Kidney glomerular epithelial cell (primary cell): ENCODE data around the gene CXCL3.

Source experiments
- DNase-seq: peaks from one replicate; lab custom pipeline; 2025; lab: John Stamatoyannopoulos, UW

The CXCL3 gene

DNA sequence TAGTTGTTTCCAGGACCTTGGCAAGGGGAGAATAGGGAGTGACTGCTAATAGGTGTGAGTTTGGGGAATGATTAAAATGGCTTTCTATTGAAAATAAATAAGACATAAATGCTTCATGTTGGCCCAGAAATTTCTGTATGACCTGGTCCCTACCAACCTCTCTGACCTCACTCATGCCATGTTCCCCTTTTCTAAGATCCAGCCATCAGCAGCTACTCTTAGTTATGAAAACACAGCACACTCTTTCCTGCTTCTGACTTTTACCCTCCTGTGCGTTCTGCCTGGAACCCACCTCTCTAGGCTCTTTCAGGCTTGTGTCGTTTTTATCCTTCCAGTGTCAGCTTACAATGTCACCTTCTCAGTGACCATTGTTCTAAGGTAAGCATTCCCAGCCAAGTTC lies 25.2 kb downstream of the CXCL3 start:
- no peak for DNase-seq

GRCh38 chr4:74012130-74012529 lies 26.4 kb downstream of the CXCL3 start:
- no peak for DNase-seq

GRCh38 chr4:74009307-74009706 lies 29.2 kb downstream of the CXCL3 start:
- DNase-seq: no peak

DNA sequence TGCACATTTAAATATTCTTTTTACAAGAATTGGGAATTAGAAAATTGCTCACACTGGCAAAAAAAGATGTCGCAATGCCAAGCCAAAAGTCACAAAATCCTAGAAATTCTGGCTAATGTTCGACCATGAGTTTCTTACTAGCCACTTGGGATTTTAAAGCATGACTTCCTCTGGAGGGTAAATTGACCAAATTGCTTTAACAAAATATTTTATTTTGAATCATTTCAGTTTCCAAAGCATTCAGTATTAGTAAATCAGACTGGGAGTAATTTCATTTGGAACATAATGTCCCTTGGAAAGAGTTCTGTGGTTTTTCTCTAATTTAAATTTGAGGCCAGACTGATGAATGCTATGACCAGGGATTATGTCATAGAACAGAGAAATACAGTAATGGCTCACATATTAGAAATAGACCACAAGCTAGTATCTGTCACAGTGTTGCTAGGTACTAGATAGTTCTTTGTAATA lies 32.4 kb downstream of the CXCL3 start:
- DNase-seq: peak; percentile 31

- DNase-seq: no peak
These were observed 33.0 kb downstream of the CXCL3 start for GRCh38 chr4:74005528-74005927.

GRCh38 chr4:74004668-74005067 lies 33.8 kb downstream of the CXCL3 start:
- DNase-seq: no peak

GRCh38 chr4:74000301-74000700 lies 38.2 kb downstream of the CXCL3 start:
- DNase-seq: no peak

- DNase-seq: no peak
These were observed 40.2 kb downstream of the CXCL3 start, which contains the start of gene CXCL5 for GRCh38 chr4:73998040-73999011. CXCL5 (minus strand) TSS chr4:73998677; CDS start chr4:73998581, 96 bp downstream.

- DNase-seq: no peak
These were observed 46.4 kb downstream of the CXCL3 start for GRCh38 chr4:73992050-73992449.

- DNase-seq: no peak
These were observed 46.8 kb downstream of the CXCL3 start for GRCh38 chr4:73991742-73992000.

- DNase-seq: no peak
These were observed 47.3 kb downstream of the CXCL3 start for GRCh38 chr4:73990988-73991741.

DNA sequence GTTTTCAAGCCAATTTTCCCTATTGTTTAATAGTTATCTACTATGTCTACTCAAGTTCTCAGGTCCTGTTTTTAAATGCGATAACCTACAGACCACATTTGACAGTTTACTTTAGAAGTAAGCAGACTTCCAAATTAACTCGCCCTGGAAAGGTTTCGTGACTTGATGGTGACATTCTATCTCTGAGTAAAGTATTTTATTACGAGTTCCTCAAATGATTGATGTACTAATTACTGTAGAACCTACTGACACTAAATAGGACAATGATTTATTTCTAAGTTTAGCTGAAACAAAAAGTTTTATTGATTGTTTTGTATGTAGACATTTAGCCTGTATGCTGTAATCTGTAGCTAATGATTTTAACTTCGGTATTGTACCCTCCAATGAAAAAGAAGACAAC lies 48.6 kb downstream of the CXCL3 start:
- no peak for DNase-seq

DNA sequence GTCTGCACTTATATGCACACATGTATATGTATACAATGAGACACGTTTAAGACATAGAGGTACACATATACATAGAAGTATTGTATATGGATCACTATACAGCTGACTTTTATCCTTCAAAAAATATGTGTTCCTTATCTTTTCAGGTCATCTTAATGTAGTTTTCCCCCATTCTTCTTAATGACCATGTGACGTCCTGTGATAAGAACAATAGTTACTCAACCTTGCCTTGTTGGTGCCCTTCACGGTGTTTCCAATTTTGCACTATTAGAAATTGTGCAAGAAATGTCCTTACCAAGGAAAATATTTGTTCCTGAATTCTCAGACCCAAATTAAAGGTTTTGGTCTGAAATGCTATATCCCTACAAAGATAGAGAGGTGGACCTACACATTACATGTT lies 49.5 kb downstream of the CXCL3 start:
- DNase-seq: no peak

DNA sequence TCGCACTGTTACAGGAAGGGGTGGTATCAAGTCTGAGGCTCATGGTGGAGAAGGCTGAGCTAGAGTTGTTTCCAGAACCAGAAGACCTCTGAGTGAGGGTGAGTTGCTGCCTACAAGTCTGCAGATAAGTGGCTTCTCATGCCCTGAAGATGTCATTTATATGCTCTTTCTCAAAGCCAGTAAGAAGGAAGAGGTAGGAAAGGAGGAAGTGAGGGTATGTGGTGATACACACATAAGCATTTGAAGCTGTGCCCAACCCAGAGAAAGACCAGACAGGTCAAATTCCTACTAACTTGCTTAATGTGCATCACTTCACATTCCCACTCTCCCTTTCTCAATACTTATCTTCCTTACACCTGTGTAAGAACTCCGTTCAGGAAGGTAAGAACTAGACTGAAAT lies 50.4 kb downstream of the CXCL3 start, which contains the start of gene PPBP:
Gene PPBP, minus strand, starts transcription at position 130 of the 400 bp plus-strand sequence. Its CDS starts 87 bp downstream, at position 43.
- DNase-seq: peak; percentile 13
